A673 (cell line): ENCODE results near the gene AMACR.

Source experiments
- EZH2 ChIP-seq: fragments of 200-600 bp; sonication (generic); IDR thresholded peaks from 2 replicates; pipeline ENCODE4 v1.6.1; 2017; ENCODE audit warnings: borderline replicate concordance, low read depth, mild to moderate bottlenecking, mixed read lengths, antibody characterized with exemption, low read length; ENCODE audit not compliant: poor library complexity, severe bottlenecking
- TF ChIP-seq, protein P1 (sequence below): fragments of 300-800, 200-600 bp; sonication (generic); conservative IDR thresholded peaks from 2 replicates; pipeline ENCODE4 v1.5.1; 2017; ENCODE audit warnings: low read depth, mild to moderate bottlenecking, antibody characterized with exemption, low read length, moderate library complexity, mixed read lengths

DNA sequence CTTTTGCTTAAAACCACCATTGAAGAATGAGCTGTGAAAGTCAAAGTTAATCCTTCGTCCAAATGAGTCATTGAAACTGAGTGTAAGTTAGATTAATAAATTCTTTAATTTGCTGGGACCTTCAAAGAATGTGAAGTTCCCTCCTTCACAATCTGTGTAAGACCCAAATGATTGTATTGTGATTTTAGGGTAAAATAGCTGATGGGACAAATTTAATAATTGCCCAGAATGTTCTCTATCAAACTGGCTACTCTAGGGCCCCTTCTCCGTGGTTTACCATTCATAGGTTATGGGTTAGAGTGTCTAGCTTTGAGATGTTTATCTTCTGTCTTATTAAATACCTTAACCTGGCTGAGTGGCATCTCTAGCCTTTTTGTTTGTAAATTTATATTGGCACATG, 23.3 kb upstream of the AMACR start:
- TF ChIP-seq, protein P1, sequence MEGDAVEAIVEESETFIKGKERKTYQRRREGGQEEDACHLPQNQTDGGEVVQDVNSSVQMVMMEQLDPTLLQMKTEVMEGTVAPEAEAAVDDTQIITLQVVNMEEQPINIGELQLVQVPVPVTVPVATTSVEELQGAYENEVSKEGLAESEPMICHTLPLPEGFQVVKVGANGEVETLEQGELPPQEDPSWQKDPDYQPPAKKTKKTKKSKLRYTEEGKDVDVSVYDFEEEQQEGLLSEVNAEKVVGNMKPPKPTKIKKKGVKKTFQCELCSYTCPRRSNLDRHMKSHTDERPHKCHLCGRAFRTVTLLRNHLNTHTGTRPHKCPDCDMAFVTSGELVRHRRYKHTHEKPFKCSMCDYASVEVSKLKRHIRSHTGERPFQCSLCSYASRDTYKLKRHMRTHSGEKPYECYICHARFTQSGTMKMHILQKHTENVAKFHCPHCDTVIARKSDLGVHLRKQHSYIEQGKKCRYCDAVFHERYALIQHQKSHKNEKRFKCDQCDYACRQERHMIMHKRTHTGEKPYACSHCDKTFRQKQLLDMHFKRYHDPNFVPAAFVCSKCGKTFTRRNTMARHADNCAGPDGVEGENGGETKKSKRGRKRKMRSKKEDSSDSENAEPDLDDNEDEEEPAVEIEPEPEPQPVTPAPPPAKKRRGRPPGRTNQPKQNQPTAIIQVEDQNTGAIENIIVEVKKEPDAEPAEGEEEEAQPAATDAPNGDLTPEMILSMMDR = no peak
- no peak for TF ChIP-seq EZH2
